H9 (cell line): ENCODE measurements around the gene HOXB1. TPM values are rescaled to one million over a fixed set of nuclear protein-coding genes. Genes with fewer than 3 reads are reported as not detected.

ENCODE experiments used
- DNase-seq: peaks from one replicate; pipeline ENCODE4 v3.0.0-alpha.2; 2017
- H2AFZ ChIP-seq: one replicate; pipeline ENCODE4 v1.6.1; 2013; ENCODE audit warnings: mild to moderate bottlenecking, low read length, control low read depth, moderate library complexity
- H2AK5ac ChIP-seq: 2 replicates; pipeline ENCODE4 v1.6.1; 2013; ENCODE audit warnings: low read length, control low read depth, mixed read lengths; ENCODE audit not compliant: insufficient read length
- H2BK120ac ChIP-seq: one replicate; pipeline ENCODE4 v1.6.1; 2013; ENCODE audit warnings: low read depth, mild to moderate bottlenecking, low read length, control low read depth, inconsistent platforms; ENCODE audit not compliant: poor library complexity, severe bottlenecking
- H2BK12ac ChIP-seq: 2 replicates; pipeline ENCODE4 v1.6.1; 2013; ENCODE audit warnings: low read length, control low read depth, mixed read lengths, low read depth; ENCODE audit not compliant: insufficient read length
- H2BK15ac ChIP-seq: 2 replicates; pipeline ENCODE4 v1.6.1; 2013; ENCODE audit warnings: low read depth, low read length, control low read depth
- H2BK20ac ChIP-seq: one replicate; pipeline ENCODE4 v1.6.1; 2013; ENCODE audit warnings: low read depth, mild to moderate bottlenecking, low read length, control low read depth, inconsistent platforms; ENCODE audit not compliant: poor library complexity, severe bottlenecking
- H2BK5ac ChIP-seq: 2 replicates; pipeline ENCODE4 v1.6.1; 2013; ENCODE audit warnings: low read length, control low read depth, mixed read lengths; ENCODE audit not compliant: insufficient read length
- H3K14ac ChIP-seq: 2 replicates; pipeline ENCODE4 v1.6.1; 2013; ENCODE audit warnings: low read length, control low read depth; ENCODE audit not compliant: insufficient read depth
- H3K18ac ChIP-seq: 2 replicates; pipeline ENCODE4 v1.6.1; 2013; ENCODE audit warnings: low read depth, mild to moderate bottlenecking, mixed read lengths, low read length, control low read depth; ENCODE audit not compliant: insufficient read length
- H3K23ac ChIP-seq: 2 replicates; pipeline ENCODE4 v1.6.1; 2013; ENCODE audit warnings: low read length, control low read depth, mixed read lengths, low read depth; ENCODE audit not compliant: insufficient read length
- H3K23me2 ChIP-seq: 2 replicates; pipeline ENCODE4 v1.6.1; 2013; ENCODE audit warnings: low read depth, mild to moderate bottlenecking, mixed read lengths, low read length, control low read depth; ENCODE audit not compliant: insufficient read length, poor library complexity, severe bottlenecking
- H3K27ac ChIP-seq: 2 replicates; pipeline ENCODE4 v1.5.1; 2013; ENCODE audit warnings: low read length, control low read depth, mixed read lengths, low read depth; ENCODE audit not compliant: insufficient read length
- H3K27me3 ChIP-seq: 2 replicates; pipeline ENCODE4 v1.6.1; 2013; ENCODE audit warnings: low read length, control low read depth, inconsistent platforms; ENCODE audit not compliant: insufficient read depth
- H3K4ac ChIP-seq: 2 replicates; pipeline ENCODE4 v1.6.1; 2013; ENCODE audit warnings: low read depth, mild to moderate bottlenecking, control low read depth, inconsistent platforms, low read length, moderate library complexity
- H3K4me1 ChIP-seq: 2 replicates; pipeline ENCODE4 v1.6.1; 2013; ENCODE audit warnings: low read length, control low read depth, inconsistent platforms; ENCODE audit not compliant: insufficient read depth
- H3K4me2 ChIP-seq: 2 replicates; pipeline ENCODE4 v1.6.1; 2013; ENCODE audit warnings: low read length, control low read depth, mixed read lengths; ENCODE audit not compliant: insufficient read length, insufficient read depth
- H3K56ac ChIP-seq: 2 replicates; pipeline ENCODE4 v1.6.1; 2013; ENCODE audit warnings: low read depth, mild to moderate bottlenecking, mixed read lengths, low read length, control low read depth; ENCODE audit not compliant: insufficient read length
- H3K79me1 ChIP-seq: 2 replicates; pipeline ENCODE4 v1.6.1; 2013; ENCODE audit warnings: low read depth, mild to moderate bottlenecking, moderate library complexity, low read length, control low read depth, inconsistent platforms; ENCODE audit not compliant: insufficient read depth, poor library complexity, severe bottlenecking
- H3K79me2 ChIP-seq: 2 replicates; pipeline ENCODE4 v1.6.1; 2013; ENCODE audit warnings: low read length, control low read depth, inconsistent platforms; ENCODE audit not compliant: insufficient read depth
- H3K9ac ChIP-seq: 2 replicates; pipeline ENCODE4 v1.6.1; 2013; ENCODE audit warnings: low read length, control low read depth, mixed read lengths; ENCODE audit not compliant: insufficient read length; ENCODE audit errors: extremely low read depth
- H3K9me3 ChIP-seq: one replicate; pipeline ENCODE4 v1.6.1; 2013; ENCODE audit warnings: low read depth, low read length, inconsistent platforms; ENCODE audit not compliant: control insufficient read depth
- H3T11ph ChIP-seq: one replicate; pipeline ENCODE4 v1.6.1; 2013; ENCODE audit warnings: mild to moderate bottlenecking, low read length, control low read depth, inconsistent platforms
- H4K20me1 ChIP-seq: one replicate; pipeline ENCODE4 v1.6.1; 2013; ENCODE audit not compliant: control insufficient read depth, insufficient read length, insufficient read depth
- H4K5ac ChIP-seq: 2 replicates; pipeline ENCODE4 v1.6.1; 2013; ENCODE audit warnings: low read depth, mild to moderate bottlenecking, mixed read lengths, low read length, control low read depth; ENCODE audit not compliant: insufficient read length
- H4K8ac ChIP-seq: replicated peaks from 2 replicates; pipeline ENCODE4 v1.6.1; 2013; ENCODE audit warnings: low read length, control low read depth, mixed read lengths, low read depth; ENCODE audit not compliant: insufficient read length
- H4K91ac ChIP-seq: 2 replicates; pipeline ENCODE4 v1.6.1; 2013; ENCODE audit warnings: low read depth, mild to moderate bottlenecking, moderate library complexity, mixed read lengths, low read length, control low read depth; ENCODE audit not compliant: insufficient read length
- H3K27ac Mint-ChIP-seq, 3 experiments: 2 replicates in 2 of 3; 3 replicates in 1 of 3; pipeline ENCODE4 v1.8.0; 2020 to 2021; ENCODE audit warnings: mixed read lengths in 3 of 3, mild to moderate bottlenecking in 1 of 3, moderate library complexity in 1 of 3
- H3K27me3 Mint-ChIP-seq: 2 replicates; pipeline ENCODE4 v1.8.0; 2021; ENCODE audit warnings: low read depth, mild to moderate bottlenecking, moderate library complexity, mixed read lengths
- H3K36me3 Mint-ChIP-seq, 3 experiments: 2 replicates in 2 of 3; 3 replicates in 1 of 3; pipeline ENCODE4 v1.8.0; 2020 to 2021; ENCODE audit warnings: low read depth in 3 of 3, mixed read lengths in 3 of 3; ENCODE audit not compliant: insufficient read depth in 1 of 3
- H3K4me1 Mint-ChIP-seq, 2 experiments: 2 replicates each; pipeline ENCODE4 v1.8.0; 2020; ENCODE audit warnings: mixed read lengths in 2 of 2
- H3K4me3 Mint-ChIP-seq, 2 experiments: 2 replicates in 1 of 2; 3 replicates in 1 of 2; pipeline ENCODE4 v1.8.0; 2020 to 2021; ENCODE audit warnings: mild to moderate bottlenecking in 2 of 2, mixed read lengths in 2 of 2, moderate library complexity in 1 of 2
- H3K9me3 Mint-ChIP-seq, 2 experiments: 2 replicates in 1 of 2; 3 replicates in 1 of 2; pipeline ENCODE4 v1.8.0; 2020; ENCODE audit warnings: mild to moderate bottlenecking in 2 of 2, mixed read lengths in 2 of 2, moderate library complexity in 1 of 2
- CTCF ChIP-seq: fragments of 200-600 bp; sonication (generic); conservative IDR thresholded peaks from 3 replicates; pipeline ENCODE4 v1.8.0; 2021; ENCODE audit warnings: antibody characterized with exemption, mild to moderate bottlenecking
- WGBS: extraction: QIAGEN DNeasy Blood & Tissue Kit; methylation state at CpG from one replicate; pipeline ENCODE4 v1.1.7; 2013; ENCODE audit warnings: missing lambda C conversion rate, low lambda C conversion rate, mixed read lengths; ENCODE audit not compliant: insufficient read length; ENCODE audit errors: extremely low coverage; 5-methylcytosine and 5-hydroxymethylcytosine counted together
- total RNA-seq: library from RNA; stranded (reverse); gene quantifications from 2 replicates; pipeline ENCODE4 v1.2.1, GENCODE V29; 2021

Gene HOXB1
- total RNA-seq, 1 experiment from 2014 or later = not detected

DNA sequence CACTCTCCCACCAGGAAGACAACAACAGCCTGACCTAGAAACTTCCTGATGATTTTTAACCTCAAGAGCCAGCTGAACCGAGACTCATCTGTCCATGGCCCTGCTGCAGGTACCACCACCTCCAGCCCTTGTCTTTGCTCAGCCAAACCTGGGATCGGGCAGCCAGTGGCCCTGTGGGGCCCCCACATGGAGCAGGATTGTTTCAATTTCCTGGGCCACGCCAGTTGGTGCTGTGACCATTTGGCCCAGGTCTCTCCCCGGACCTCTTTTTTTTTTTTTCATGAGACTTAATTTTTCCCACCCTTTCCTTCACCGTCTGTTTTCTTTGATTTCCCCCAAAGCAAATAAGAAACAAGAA lies 22.4 kb upstream of the HOXB1 start:
- peaks cover 10 to 11% of the 10 kb centered on the region in 2 experiments; a peak in 4 of 5 replicates for H3K9me3 Mint-ChIP-seq
- no peak overlapping the region for H3K4me2 ChIP-seq
- peaks cover 22 to 42% of the 10 kb centered on the region in 2 experiments for H3K4me1 Mint-ChIP-seq

More for the DNA sequence above, 22.4 kb upstream of the HOXB1 start:
- H3K23me2 ChIP-seq = no peaks in the 10 kb centered on the region
- no CpG with 5 or more reads among the region's 5 CpGs for WGBS
- TF ChIP-seq CTCF = no peak
- no peak overlapping the region for H4K8ac ChIP-seq
- no peak overlapping the region for H3K9ac ChIP-seq
- H2AFZ ChIP-seq = no peak overlapping the region
- no peak overlapping the region for H3K56ac ChIP-seq
- H2BK15ac ChIP-seq = no peak overlapping the region
- H3K9me3 ChIP-seq = no peaks in the 10 kb centered on the region
- H3K27me3 ChIP-seq = peaks cover 91% of the 10 kb centered on the region
- H3K23ac ChIP-seq = no peak overlapping the region
- H3K14ac ChIP-seq = no peak overlapping the region
- no peak overlapping the region for H2BK120ac ChIP-seq
- no peak overlapping the region for H3K18ac ChIP-seq
- H2BK20ac ChIP-seq = no peak overlapping the region
- H3K79me2 ChIP-seq = no peaks in the 10 kb centered on the region
- no peak overlapping the region for H3K4ac ChIP-seq
- Mint-ChIP-seq H3K4me3 (no peak overlapping the region), H3K27ac (no peak overlapping the region), H3K27me3 (peaks cover 99% of the 10 kb centered on the region), H3K36me3 (no peaks in the 10 kb centered on the region)
- no peak overlapping the region for H2AK5ac ChIP-seq
- H3K27ac ChIP-seq = no peak overlapping the region
- no peak overlapping the region for H4K91ac ChIP-seq
- no peak overlapping the region for H3T11ph ChIP-seq
- DNase-seq = no peak
- H2BK12ac ChIP-seq = no peak overlapping the region
- peaks cover 3% of the 10 kb centered on the region for H4K20me1 ChIP-seq
- H4K5ac ChIP-seq = no peak overlapping the region
- H2BK5ac ChIP-seq = no peak overlapping the region
- no peaks in the 10 kb centered on the region for H3K4me1 ChIP-seq
- no peaks in the 10 kb centered on the region for H3K79me1 ChIP-seq
